Loucy (cell line): ENCODE measurements around the gene RAD51C.
A peak's percentile ranks its signal among the peaks of the same experiment; 100 is the strongest.
"Not testable (repeated sequence)": the region's sequence is repeated elsewhere in the genome, so short reads cannot be mapped to it uniquely, and the experiment has no call there.

Experiments used
- H2AFZ ChIP-seq: fragments of 200-600 bp; sonication (generic); 2 replicates; pipeline ENCODE4 v1.6.0; 2016; ENCODE audit warnings: antibody characterized with exemption, mild to moderate bottlenecking, low read length, moderate library complexity
- H3F3A ChIP-seq: fragments of 200-600 bp; 2 replicates; pipeline ENCODE4 v1.6.0; 2016; ENCODE audit warnings: antibody characterized with exemption, low read depth, mild to moderate bottlenecking
- H3K27me3 ChIP-seq: fragments of 200-600 bp; sonication (generic); 2 replicates; pipeline ENCODE4 v1.6.1; 2014; ENCODE audit warnings: low read length, mild to moderate bottlenecking; ENCODE audit not compliant: insufficient read depth, poor library complexity, severe bottlenecking
- H3K36me3 ChIP-seq: fragments of 200-600 bp; sonication (generic); 2 replicates; pipeline ENCODE4 v1.6.1; 2016; ENCODE audit warnings: low read length; ENCODE audit not compliant: insufficient read depth
- H3K4me1 ChIP-seq: fragments of 200-600 bp; sonication (generic); 2 replicates; pipeline ENCODE4 v1.5.1; 2014; ENCODE audit warnings: low read length, mild to moderate bottlenecking; ENCODE audit not compliant: insufficient read depth, poor library complexity, severe bottlenecking
- H3K4me2 ChIP-seq: fragments of 200-600 bp; sonication (generic); 2 replicates; pipeline ENCODE4 v1.6.0; 2014; ENCODE audit warnings: antibody characterized with exemption, low read length, low read depth, mild to moderate bottlenecking; ENCODE audit not compliant: poor library complexity, severe bottlenecking
- H3K4me3 ChIP-seq: fragments of 200-600 bp; sonication (generic); 2 replicates; pipeline ENCODE4 v1.5.1; 2014; ENCODE audit warnings: low read length, mild to moderate bottlenecking, mixed read lengths; ENCODE audit not compliant: poor library complexity, severe bottlenecking
- H3K79me2 ChIP-seq: fragments of 200-600 bp; sonication (generic); 2 replicates; pipeline ENCODE4 v1.6.1; 2014; ENCODE audit warnings: low read length; ENCODE audit not compliant: insufficient read depth
- H3K9ac ChIP-seq: fragments of 200-600 bp; sonication (generic); 2 replicates; pipeline ENCODE4 v1.6.0; 2014; ENCODE audit warnings: mild to moderate bottlenecking, low read depth, low read length, moderate library complexity; ENCODE audit not compliant: poor library complexity, severe bottlenecking
- H3K9me2 ChIP-seq: fragments of 200-600 bp; sonication (generic); replicated peaks from 2 replicates; pipeline ENCODE4 v1.6.1; 2016; ENCODE audit warnings: low read depth, low read length, mixed read lengths
- H3K9me3 ChIP-seq: fragments of 200-600 bp; sonication (generic); 2 replicates; pipeline ENCODE4 v1.6.1; 2014; ENCODE audit warnings: mild to moderate bottlenecking, antibody characterized with exemption, low read length, low read depth; ENCODE audit not compliant: insufficient read depth
- H4K20me1 ChIP-seq: fragments of 200-600 bp; sonication (generic); 2 replicates; pipeline ENCODE4 v1.6.0; 2014; ENCODE audit warnings: antibody characterized with exemption, low read length, mild to moderate bottlenecking; ENCODE audit not compliant: insufficient read depth, poor library complexity, severe bottlenecking
- EZH2phosphoT487 ChIP-seq: fragments of 200-600 bp; IDR thresholded peaks from 2 replicates; pipeline ENCODE4 v1.6.1; 2018; ENCODE audit warnings: antibody characterized with exemption, mild to moderate bottlenecking, moderate library complexity, borderline replicate concordance
- TF ChIP-seq, protein P1 (sequence below): fragments of 200-600 bp; sonication (generic); conservative IDR thresholded peaks from 2 replicates; pipeline ENCODE4 v1.5.1; 2014; ENCODE audit warnings: mild to moderate bottlenecking, antibody characterized with exemption, low read length

RAD51C gene

DNA sequence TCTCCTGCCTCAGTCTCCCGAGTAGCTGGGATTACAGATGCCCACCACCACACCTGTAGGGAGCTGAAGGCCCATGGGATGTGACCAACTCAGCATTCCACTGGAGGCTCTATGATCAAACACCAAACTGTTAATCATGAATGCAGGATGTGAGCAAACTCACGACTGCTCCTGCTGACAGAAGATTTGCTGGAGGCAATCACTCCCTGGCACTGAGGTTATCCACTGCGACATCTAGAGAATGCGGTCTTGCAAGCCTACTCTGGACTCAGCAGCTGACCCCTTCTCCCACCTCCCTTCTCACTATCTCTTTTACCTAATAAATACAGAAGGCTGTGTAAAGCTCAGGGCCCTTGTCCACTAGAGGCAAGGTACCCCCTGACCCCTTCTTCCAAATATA lies 5.4 kb upstream of the RAD51C start:
- H3K4me2 ChIP-seq: no peak overlapping the region
- H3K4me3 ChIP-seq: no peak overlapping the region
- H4K20me1 ChIP-seq: no peaks in the 10 kb centered on the region
- H3K9ac ChIP-seq: no peak overlapping the region
- peaks cover 6% of the 10 kb centered on the region for H3K27me3 ChIP-seq
- no peaks in the 10 kb centered on the region for H3K9me2 ChIP-seq
- H3F3A ChIP-seq: no peaks in the 10 kb centered on the region
- H3K4me1 ChIP-seq: peaks cover 3% of the 10 kb centered on the region
- no peaks in the 10 kb centered on the region for H3K36me3 ChIP-seq
- no peaks in the 10 kb centered on the region for H3K9me3 ChIP-seq
- H3K79me2 ChIP-seq: no peaks in the 10 kb centered on the region
- TF ChIP-seq EZH2phosphoT487: no peak
- TF ChIP-seq, protein P1, sequence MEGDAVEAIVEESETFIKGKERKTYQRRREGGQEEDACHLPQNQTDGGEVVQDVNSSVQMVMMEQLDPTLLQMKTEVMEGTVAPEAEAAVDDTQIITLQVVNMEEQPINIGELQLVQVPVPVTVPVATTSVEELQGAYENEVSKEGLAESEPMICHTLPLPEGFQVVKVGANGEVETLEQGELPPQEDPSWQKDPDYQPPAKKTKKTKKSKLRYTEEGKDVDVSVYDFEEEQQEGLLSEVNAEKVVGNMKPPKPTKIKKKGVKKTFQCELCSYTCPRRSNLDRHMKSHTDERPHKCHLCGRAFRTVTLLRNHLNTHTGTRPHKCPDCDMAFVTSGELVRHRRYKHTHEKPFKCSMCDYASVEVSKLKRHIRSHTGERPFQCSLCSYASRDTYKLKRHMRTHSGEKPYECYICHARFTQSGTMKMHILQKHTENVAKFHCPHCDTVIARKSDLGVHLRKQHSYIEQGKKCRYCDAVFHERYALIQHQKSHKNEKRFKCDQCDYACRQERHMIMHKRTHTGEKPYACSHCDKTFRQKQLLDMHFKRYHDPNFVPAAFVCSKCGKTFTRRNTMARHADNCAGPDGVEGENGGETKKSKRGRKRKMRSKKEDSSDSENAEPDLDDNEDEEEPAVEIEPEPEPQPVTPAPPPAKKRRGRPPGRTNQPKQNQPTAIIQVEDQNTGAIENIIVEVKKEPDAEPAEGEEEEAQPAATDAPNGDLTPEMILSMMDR: no peak
- no peak overlapping the region for H2AFZ ChIP-seq

DNA sequence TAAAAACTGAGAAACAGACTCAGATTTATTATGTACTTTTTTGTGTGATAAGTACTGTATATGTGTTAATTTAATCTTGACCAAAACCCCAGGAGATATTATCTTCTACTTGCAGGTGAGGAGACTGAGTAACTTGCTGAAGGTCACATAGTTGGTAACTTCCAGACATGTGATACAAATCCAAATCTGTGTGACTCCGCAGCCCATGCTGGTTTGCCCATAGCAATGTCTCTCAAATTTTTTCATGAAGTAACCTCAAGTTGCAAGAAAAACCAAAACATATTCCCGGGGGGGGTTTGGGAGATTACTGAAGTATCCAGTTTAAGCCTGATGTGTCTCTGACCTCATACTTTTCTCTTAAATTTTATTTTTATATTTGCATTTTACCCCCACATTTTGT lies 3.9 kb upstream of the RAD51C start:
- Histone ChIP-seq H3K36me3 (no peaks in the 10 kb centered on the region), H2AFZ (no peak overlapping the region), H3K4me2 (no peak overlapping the region)

DNA sequence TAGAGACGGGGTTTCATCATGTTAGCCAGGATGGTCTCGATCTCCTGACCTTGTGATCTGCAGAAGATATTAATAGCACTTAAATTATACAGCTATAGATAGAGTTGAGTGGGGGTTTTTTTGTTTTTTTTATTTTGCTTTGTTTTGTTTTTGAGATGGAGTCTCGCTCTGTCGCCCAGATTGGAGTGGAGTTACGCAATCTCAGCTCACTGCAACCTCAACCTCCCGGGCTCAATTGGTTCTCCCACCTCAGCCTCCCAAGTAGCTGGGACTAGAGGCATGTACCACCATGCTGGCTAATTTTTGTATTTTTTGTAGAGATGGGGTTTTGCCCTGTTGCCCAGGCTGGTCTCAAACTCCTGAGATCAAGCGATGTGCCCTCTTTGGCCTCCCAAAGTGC lies 2.4 kb upstream of the RAD51C start:
- H3K4me2 ChIP-seq, H3K27me3 ChIP-seq, H3K36me3 ChIP-seq, H3K9ac ChIP-seq, H2AFZ ChIP-seq, H3K9me2 ChIP-seq, H3K9me3 ChIP-seq, H3K4me3 ChIP-seq, H4K20me1 ChIP-seq, H3F3A ChIP-seq: not testable (repeated sequence)
- Histone ChIP-seq H3K79me2 (peaks cover 26% of the 10 kb centered on the region), H3K4me1 (peaks cover 27% of the 10 kb centered on the region)

More for the DNA sequence above, 3.9 kb upstream of the RAD51C start:
- Histone ChIP-seq H3K9ac (no peak overlapping the region), H3K9me3 (no peaks in the 10 kb centered on the region), H3F3A (no peaks in the 10 kb centered on the region), H3K4me3 (no peak overlapping the region), H4K20me1 (peaks cover 2% of the 10 kb centered on the region), H3K4me1 (peaks cover 13% of the 10 kb centered on the region), H3K9me2 (no peaks in the 10 kb centered on the region), H3K79me2 (peaks cover 11% of the 10 kb centered on the region), H3K27me3 (peaks cover 6% of the 10 kb centered on the region)
- no peak for TF ChIP-seq EZH2phosphoT487
- TF ChIP-seq, protein P1: no peak

DNA sequence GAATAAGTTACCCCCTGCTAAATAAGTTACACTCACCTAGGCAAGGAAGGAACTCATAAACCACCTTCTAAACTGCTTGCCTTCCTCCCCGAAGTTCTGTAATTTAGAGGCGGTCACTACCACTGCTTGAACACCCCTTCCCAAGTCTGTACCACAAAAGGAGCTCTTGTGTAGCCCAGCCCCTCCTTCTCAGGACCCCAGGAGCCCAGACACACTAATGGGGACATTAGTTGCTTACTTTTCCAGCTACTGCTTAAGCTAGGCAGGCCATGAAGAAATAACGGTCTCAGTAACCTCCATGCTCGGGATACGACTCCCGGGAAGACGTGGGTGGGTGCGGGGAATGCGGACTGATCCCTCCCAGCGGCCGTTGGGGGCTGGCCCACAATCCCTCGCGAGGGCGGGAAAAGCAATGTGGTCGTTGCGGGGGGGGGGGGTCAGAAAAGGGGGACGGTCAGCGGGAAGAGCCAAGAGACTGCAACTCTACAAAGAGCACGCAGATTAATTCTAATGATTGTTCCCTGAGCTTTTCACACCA lies 632 bp upstream of the RAD51C start, which contains the start of gene TEX14:
Gene TEX14, minus strand, starts transcription at position 345 of the 538 bp plus-strand sequence. CDS start 40,044 bp downstream, outside the sequence.
- TF ChIP-seq, protein P1: no peak
- TF ChIP-seq EZH2phosphoT487: no peak
- Histone ChIP-seq H3F3A (no peaks in the 10 kb centered on the region), H3K79me2 (peaks cover 35% of the 10 kb centered on the region), H3K4me2 (peak within 1 kb of the TSS; percentile 78), H3K4me3 (peak within 1 kb of the TSS; percentile 83), H3K9ac (peak within 1 kb of the TSS; percentile 94), H3K9me3 (no peaks in the 10 kb centered on the region), H4K20me1 (peaks cover 5% of the 10 kb centered on the region), H3K27me3 (peaks cover 6% of the 10 kb centered on the region), H2AFZ (peak within 1 kb of the TSS; percentile 98), H3K4me1 (peaks cover 31% of the 10 kb centered on the region), H3K36me3 (no peaks in the 10 kb centered on the region), H3K9me2 (no peaks in the 10 kb centered on the region)
